Hepatocyte (in vitro differentiated cells): ENCODE measurements around the gene PVALEF. TPM values are rescaled to one million over a fixed set of nuclear protein-coding genes. Genes with fewer than 3 reads are reported as not detected.

Experiments used
- DNase-seq: peaks from one replicate; pipeline ENCODE4 v3.0.0-alpha.2; 2016; ENCODE audit warnings: low spot score
- H2AFZ ChIP-seq: fragments of 200-600 bp; sonication (generic); 2 replicates; pipeline ENCODE4 v1.6.0; 2016; ENCODE audit warnings: antibody characterized with exemption, mild to moderate bottlenecking
- H3K27ac ChIP-seq: fragments of 200-600 bp; sonication (generic); 2 replicates; pipeline ENCODE4 v1.5.1; 2016; ENCODE audit warnings: mild to moderate bottlenecking
- H3K27me3 ChIP-seq: fragments of 200-600 bp; sonication (generic); 2 replicates; pipeline ENCODE4 v1.6.1; 2016
- H3K36me3 ChIP-seq: fragments of 200-600 bp; sonication (generic); replicated peaks from 2 replicates; pipeline ENCODE4 v1.5.1; 2016; ENCODE audit warnings: low read depth; ENCODE audit not compliant: insufficient read depth
- H3K4me1 ChIP-seq: fragments of 200-600 bp; sonication (generic); 2 replicates; pipeline ENCODE4 v1.5.1; 2016; ENCODE audit warnings: mild to moderate bottlenecking, moderate library complexity; ENCODE audit not compliant: insufficient read depth
- H3K4me2 ChIP-seq: fragments of 200-600 bp; sonication (generic); 2 replicates; pipeline ENCODE4 v1.6.0; 2016
- H3K4me3 ChIP-seq: fragments of 200-600 bp; sonication (generic); 2 replicates; pipeline ENCODE4 v1.5.1; 2016; ENCODE audit warnings: mild to moderate bottlenecking
- H3K79me2 ChIP-seq: fragments of 200-600 bp; sonication (generic); 2 replicates; pipeline ENCODE4 v1.6.0; 2017; ENCODE audit warnings: mild to moderate bottlenecking
- H3K9me2 ChIP-seq: fragments of 200-600 bp; sonication (generic); replicated peaks from 2 replicates; pipeline ENCODE4 v1.6.0; 2017; ENCODE audit warnings: mild to moderate bottlenecking; ENCODE audit not compliant: insufficient read depth
- H3K9me3 ChIP-seq: fragments of 200-600 bp; sonication (generic); 2 replicates; pipeline ENCODE4 v1.5.1; 2016; ENCODE audit warnings: low read depth, mild to moderate bottlenecking
- H4K20me1 ChIP-seq: fragments of 200-600 bp; sonication (generic); 2 replicates; pipeline ENCODE4 v1.6.0; 2016; ENCODE audit warnings: mild to moderate bottlenecking; ENCODE audit not compliant: insufficient read depth, poor library complexity, severe bottlenecking
- CTCF ChIP-seq: fragments of 200-600 bp; sonication (generic); IDR thresholded peaks from 2 replicates; pipeline ENCODE4 v1.5.1; 2016; ENCODE audit warnings: antibody characterized with exemption, mild to moderate bottlenecking; ENCODE audit not compliant: poor library complexity
- EZH2 ChIP-seq: fragments of 200-600 bp; sonication (generic); IDR thresholded peaks from 2 replicates; pipeline ENCODE4 v1.6.1; 2016; ENCODE audit warnings: antibody characterized with exemption, mild to moderate bottlenecking, borderline replicate concordance
- EZH2phosphoT487 ChIP-seq: fragments of 200-600 bp; sonication (generic); IDR thresholded peaks from one replicate; pipeline ENCODE4 v1.6.1; 2018; ENCODE audit warnings: antibody characterized with exemption, mild to moderate bottlenecking, low read depth, moderate library complexity; ENCODE audit not compliant: unreplicated experiment, severe bottlenecking
- WGBS: methylation state at CpG from one replicate; pipeline ENCODE4 v1.1.6; 2016; ENCODE audit warnings: low lambda C conversion rate; ENCODE audit errors: missing lambda C conversion rate; 5-methylcytosine and 5-hydroxymethylcytosine counted together
- polyA plus RNA-seq: library from polyadenylated mRNA; unstranded; fragments of >200 nt; fragmentation: Nextera tagmentation; extraction: Ambion mirVana; gene quantifications from 2 replicates; pipeline ENCODE4 v1.2.1, GENCODE V29; 2016
- total RNA-seq: library from RNA; depleted of rRNA; stranded (reverse); fragments of >200 nt; gene quantifications from 2 replicates; pipeline ENCODE4 v1.2.3, GENCODE V29; 2014

PVALEF gene
- total and polyA plus RNA-seq, 2 experiments from 2014 or later = 0.15 TPM; not detected in 1

- H3K27me3 ChIP-seq = no peaks in the 10 kb centered on the region
- WGBS = 86% methylated on average over 14 of the region's 20 CpGs
- DNase-seq = no peak
- H3K4me2 ChIP-seq = no peak overlapping the region
- no peaks in the 10 kb centered on the region for H3K9me3 ChIP-seq
- no peak overlapping the region for H2AFZ ChIP-seq
- H3K9me2 ChIP-seq = no peaks in the 10 kb centered on the region
- H4K20me1 ChIP-seq = no peaks in the 10 kb centered on the region
- H3K36me3 ChIP-seq = no peaks in the 10 kb centered on the region
- TF ChIP-seq EZH2 = no peak
- no peak for TF ChIP-seq EZH2phosphoT487
- no peak for TF ChIP-seq CTCF
- H3K4me1 ChIP-seq = no peaks in the 10 kb centered on the region
- no peaks in the 10 kb centered on the region for H3K79me2 ChIP-seq
- H3K4me3 ChIP-seq = no peak overlapping the region
- no peak overlapping the region for H3K27ac ChIP-seq
These were observed 47.6 kb upstream of the PVALEF start for GRCh38 chr17:81117672-81118198.

GRCh38 chr17:81118308-81119221, 46.7 kb upstream of the PVALEF start:
- 77% methylated on average over 17 of the region's 24 CpGs for WGBS

GRCh38 chr17:81119223-81120148, 45.8 kb upstream of the PVALEF start:
- H2AFZ ChIP-seq = no peak overlapping the region
- DNase-seq = peak; percentile 96
- no peaks in the 10 kb centered on the region for H3K4me1 ChIP-seq
- H3K79me2 ChIP-seq = no peaks in the 10 kb centered on the region
- no peaks in the 10 kb centered on the region for H3K27me3 ChIP-seq
- no peaks in the 10 kb centered on the region for H4K20me1 ChIP-seq
- no peaks in the 10 kb centered on the region for H3K36me3 ChIP-seq
- TF ChIP-seq CTCF = peak; percentile 28
- no peak for TF ChIP-seq EZH2phosphoT487
- peak overlapping the region; percentile 46 for H3K4me3 ChIP-seq
- peak overlapping the region; percentile 93 for H3K4me2 ChIP-seq
- WGBS = 19% methylated on average over 44 of the region's 89 CpGs
- no peaks in the 10 kb centered on the region for H3K9me2 ChIP-seq
- no peaks in the 10 kb centered on the region for H3K9me3 ChIP-seq
- peak overlapping the region; percentile 37 for H3K27ac ChIP-seq

More at GRCh38 chr17:81118308-81119221, 46.7 kb upstream of the PVALEF start:
- H3K27ac ChIP-seq = no peak overlapping the region
- no peaks in the 10 kb centered on the region for H3K9me2 ChIP-seq
- H3K27me3 ChIP-seq = no peaks in the 10 kb centered on the region
- H3K4me1 ChIP-seq = no peaks in the 10 kb centered on the region
- no peak overlapping the region for H2AFZ ChIP-seq
- no peak for DNase-seq
- no peaks in the 10 kb centered on the region for H3K9me3 ChIP-seq
- no peaks in the 10 kb centered on the region for H4K20me1 ChIP-seq
- no peaks in the 10 kb centered on the region for H3K36me3 ChIP-seq
- H3K4me2 ChIP-seq = peak overlapping the region; percentile 93
- no peak overlapping the region for H3K4me3 ChIP-seq
- no peaks in the 10 kb centered on the region for H3K79me2 ChIP-seq
- TF ChIP-seq CTCF (no peak), EZH2phosphoT487 (no peak), EZH2 (no peak)
